HG03196 (cell line): ENCODE measurements around the gene PDX1.

ENCODE experiments used
- ATAC-seq: cut with Tn5 transposase; IDR thresholded peaks from one replicate; pipeline ENCODE4 v1.9.1; 2021; ENCODE audit not compliant: unreplicated experiment

The PDX1 gene

DNA sequence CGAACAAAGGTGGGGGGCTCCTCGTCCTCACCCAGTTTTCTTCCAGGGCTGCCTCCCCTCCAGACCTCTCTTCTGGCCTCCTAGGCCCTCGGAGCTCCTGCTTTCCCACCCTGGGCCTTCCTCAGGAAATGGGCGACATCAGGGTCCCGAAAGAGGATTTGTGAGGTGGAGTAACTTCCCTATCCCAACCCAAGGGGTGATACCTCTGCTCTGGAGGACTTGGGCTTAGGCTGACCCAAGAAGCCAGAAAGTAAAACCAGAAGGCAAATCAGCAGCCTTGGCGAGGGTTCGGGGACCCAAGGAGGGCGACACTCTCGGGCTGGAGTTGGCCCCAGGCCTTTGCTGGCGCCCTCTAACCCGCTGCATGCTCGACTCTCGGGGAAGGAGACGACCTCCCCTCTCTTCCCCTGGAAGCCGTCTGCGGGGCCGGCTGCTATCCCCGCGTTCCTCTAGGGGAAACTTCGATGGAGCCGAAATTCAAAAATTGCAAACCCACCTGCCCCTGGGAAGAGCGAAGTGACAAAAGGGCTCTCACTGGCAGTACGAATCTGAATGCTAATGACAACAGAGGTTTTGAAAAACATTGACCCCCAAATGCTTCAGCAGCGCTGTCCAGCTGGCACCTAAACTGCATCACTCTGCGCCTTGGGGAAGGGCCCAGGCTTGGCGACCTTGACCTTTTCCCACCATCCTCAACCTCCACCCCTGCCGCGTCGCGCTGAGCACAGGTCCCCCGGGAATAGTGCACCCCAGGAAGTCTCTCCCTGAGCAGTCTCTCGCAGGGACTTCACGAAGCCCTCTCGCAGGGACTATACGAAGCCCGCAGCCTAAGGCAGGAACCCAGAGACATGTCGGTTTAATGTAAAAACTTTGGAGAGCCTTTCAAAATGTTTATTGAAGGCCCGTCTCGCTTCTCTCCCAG, 2.4 kb downstream of the PDX1 start:
- no peak for ATAC-seq

DNA sequence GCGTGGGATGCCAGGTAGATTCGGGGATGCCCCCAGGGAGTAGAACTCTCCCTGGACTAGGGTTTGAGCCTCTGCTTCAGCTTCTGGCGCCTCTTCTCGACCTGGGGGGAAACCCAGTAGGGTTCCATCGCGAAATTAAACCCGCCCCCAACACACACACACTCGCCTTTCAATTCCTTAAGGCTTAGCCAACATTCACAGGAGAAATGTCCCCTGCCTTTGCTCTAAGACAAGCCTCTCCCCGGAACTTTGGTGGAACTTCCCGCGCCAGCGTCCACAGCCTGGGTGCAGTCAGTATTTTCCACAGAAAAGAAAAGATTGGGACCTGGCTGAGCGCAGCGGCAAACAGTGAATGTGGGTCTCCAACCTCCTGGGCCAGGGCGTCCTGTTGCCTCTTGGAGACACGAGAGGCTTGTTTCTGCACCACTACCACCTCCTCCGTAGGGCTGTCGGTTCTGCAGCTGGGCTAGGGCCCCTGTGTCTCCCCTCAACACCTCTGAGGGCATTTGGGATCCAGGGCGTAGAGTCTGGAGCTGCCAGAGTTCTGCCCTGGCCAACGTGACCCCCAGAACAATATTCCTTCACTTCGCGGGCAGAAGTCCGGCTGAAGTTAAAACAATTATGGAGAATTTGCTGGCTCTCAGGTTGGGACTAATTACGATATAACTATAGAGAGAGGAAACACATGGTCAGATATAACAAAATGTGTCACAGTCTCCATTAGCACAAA, 3.2 kb downstream of the PDX1 start:
- no peak for ATAC-seq

DNA sequence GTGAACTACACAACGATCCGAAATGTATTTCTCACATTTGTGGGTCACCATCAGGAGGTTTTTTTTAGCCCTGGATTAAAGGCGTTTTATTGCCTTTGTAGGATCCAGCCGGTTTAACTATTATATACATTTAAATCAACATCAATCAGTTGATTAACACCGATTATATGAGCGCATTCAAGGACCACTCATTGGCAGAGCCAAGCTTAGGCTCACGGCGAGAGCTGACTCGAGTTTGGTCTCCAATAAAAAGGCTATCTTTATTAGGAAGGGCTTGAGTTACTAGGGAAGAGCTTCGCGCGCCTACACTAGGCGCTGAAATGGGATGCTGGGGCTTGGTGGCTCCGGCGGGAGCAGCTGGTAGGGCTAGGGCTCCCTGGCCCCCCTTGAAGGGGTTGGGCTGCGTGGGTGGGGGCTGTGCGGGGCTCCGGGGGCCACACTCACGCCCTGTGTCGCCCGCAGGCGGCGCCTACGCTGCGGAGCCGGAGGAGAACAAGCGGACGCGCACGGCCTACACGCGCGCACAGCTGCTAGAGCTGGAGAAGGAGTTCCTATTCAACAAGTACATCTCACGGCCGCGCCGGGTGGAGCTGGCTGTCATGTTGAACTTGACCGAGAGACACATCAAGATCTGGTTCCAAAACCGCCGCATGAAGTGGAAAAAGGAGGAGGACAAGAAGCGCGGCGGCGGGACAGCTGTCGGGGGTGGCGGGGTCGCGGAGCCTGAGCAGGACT, 4.2 kb downstream of the PDX1 start:
- no peak for ATAC-seq

DNA sequence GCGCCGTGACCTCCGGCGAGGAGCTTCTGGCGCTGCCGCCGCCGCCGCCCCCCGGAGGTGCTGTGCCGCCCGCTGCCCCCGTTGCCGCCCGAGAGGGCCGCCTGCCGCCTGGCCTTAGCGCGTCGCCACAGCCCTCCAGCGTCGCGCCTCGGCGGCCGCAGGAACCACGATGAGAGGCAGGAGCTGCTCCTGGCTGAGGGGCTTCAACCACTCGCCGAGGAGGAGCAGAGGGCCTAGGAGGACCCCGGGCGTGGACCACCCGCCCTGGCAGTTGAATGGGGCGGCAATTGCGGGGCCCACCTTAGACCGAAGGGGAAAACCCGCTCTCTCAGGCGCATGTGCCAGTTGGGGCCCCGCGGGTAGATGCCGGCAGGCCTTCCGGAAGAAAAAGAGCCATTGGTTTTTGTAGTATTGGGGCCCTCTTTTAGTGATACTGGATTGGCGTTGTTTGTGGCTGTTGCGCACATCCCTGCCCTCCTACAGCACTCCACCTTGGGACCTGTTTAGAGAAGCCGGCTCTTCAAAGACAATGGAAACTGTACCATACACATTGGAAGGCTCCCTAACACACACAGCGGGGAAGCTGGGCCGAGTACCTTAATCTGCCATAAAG, 4.8 kb downstream of the PDX1 start:
- no peak for ATAC-seq

DNA sequence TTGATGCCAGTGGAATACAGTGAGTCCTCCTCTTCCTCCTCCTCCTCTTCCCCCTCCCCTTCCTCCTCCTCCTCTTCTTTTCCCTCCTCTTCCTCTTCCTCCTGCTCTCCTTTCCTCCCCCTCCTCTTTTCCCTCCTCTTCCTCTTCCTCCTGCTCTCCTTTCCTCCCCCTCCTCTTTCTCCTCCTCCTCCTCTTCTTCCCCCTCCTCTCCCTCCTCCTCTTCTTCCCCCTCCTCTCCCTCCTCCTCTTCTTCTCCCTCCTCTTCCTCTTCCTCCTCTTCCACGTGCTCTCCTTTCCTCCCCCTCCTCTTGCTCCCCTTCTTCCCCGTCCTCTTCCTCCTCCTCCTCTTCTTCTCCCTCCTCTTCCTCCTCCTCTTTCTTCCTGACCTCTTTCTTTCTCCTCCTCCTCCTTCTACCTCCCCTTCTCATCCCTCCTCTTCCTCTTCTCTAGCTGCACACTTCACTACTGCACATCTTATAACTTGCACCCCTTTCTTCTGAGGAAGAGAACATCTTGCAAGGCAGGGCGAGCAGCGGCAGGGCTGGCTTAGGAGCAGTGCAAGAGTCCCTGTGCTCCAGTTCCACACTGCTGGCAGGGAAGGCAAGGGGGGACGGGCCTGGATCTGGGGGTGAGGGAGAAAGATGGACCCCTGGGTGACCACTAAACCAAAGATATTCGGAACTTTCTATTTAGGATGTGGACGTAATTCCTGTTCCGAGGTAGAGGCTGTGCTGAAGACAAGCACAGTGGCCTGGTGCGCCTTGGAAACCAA, 5.6 kb downstream of the PDX1 start:
- no peak for ATAC-seq

DNA sequence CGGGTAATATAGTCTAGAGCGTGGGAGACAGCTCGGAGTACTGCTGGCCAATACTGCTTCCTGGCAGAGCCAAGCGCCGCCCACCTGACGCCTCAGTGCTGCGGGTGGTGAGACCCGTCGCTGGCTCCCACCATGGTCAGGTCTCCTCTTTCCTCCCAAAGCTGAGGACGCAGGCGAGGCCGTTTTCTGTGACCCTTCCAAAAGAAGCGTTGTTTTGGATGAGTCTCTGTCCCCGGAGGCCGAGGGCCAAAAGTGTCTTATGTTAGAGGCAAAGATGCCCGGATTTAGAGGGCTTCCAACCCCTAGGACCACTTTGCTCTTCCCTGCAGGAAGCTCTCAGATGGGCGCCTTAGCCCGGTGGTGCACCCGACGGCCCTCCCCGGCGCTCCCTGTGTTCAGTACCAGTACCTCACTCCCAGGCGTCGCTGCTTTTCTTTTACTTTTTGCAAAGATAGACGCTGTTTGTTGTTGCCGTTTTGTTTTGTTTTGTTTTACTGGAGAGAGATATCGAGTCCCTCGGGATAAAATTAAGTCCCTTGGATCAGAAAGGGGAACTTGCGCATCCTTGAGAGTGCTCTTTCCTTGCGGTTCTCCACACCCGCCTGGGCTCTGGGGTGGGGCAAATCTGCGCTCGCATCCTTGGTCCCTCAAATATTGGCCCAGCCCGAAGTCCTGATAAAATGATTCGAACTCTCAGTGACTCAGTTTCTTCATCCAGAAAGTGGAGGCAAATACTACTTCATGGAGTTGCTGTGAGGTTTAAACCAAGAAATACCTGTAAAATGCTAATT, 7.0 kb downstream of the PDX1 start:
- no peak for ATAC-seq

DNA sequence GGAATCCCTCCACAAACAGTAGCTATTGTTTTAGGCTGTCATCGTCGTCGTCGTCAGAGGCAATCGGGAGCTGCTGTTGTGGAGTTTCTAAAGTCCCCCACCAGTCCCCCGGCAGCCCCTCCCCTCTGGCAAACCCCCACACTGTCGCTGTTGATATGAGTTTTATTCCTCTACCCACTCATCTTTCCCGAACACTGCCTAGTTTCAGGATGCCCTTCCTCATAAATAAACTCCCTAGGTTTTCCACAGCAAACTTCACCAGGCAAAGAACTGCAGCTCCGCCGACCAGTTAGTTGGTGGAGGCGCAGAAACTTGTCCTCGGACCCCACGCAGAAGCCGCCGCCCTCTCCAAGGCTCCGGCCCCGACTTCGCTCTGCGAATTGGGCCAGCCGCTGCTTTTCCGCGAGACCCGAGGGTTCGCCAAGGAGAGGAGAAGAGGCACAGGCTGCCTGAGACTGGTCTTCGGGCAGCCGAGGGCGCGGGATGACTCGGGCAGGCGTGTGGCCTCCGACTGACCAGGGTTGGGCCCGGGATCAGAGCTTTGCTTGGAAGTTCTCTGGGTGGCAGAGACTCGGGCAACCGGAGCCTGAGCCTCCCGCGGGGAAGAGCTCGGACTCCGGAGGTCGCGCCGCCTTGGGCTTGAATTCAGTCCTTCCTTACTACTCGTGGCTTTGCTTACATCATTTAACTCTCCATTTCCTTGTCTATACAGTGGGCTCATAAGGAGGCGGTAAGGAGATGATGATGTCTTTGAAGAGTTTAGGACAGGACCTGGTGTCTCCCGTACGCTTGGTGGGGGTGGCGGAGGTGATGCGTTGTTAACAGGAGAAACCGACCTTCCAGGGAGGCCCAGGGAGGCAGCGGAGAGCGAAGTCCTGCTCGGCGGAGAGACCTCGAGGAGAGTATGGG, 7.9 kb downstream of the PDX1 start:
- ATAC-seq = no peak

DNA sequence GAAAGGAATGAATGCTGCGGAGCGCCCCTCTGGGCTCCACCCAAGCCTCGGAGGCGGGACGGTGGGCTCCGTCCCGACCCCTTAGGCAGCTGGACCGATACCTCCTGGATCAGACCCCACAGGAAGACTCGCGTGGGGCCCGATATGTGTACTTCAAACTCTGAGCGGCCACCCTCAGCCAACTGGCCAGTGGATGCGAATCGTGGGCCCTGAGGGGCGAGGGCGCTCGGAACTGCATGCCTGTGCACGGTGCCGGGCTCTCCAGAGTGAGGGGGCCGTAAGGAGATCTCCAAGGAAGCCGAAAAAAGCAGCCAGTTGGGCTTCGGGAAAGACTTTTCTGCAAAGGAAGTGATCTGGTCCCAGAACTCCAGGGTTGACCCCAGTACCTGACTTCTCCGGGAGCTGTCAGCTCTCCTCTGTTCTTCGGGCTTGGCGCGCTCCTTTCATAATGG, 8.6 kb downstream of the PDX1 start:
- ATAC-seq = no peak

DNA sequence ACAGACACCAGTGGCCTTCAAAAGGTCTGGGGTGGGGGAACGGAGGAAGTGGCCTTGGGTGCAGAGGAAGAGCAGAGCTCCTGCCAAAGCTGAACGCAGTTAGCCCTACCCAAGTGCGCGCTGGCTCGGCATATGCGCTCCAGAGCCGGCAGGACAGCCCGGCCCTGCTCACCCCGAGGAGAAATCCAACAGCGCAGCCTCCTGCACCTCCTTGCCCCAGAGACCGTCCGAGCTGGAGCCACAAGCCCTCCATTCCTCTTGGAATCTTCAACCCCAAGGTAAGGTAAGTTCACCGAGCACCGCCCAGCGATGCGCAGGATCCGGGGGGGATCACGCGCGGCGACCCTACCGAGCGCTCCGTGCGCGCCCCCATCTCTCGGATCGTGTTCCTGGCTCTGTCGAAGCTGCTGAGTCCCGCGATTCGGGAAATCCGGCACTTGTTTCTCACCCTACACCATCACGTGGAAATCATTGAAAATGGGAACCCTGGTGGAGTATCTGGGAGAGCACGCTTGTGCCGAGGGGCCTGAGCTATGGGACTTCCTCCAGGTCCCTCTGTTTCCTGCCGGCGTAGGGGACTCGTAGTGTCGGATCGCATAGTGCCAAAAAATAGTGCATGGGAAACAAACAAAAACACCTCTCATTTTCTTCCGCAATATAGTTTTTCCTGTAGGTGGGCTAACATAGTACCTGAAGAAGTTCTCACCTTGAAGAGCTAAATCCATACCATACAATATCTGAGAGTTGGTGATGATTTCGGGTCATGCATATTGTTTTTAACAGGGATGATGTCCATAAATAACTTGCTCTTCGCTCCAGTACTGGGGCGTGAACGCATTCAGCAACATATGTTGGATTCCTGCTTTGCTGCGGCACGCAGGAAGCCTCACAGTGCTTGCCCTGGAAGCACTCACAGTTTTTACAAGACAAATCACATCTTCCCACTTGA, 9.3 kb downstream of the PDX1 start:
- no peak for ATAC-seq

DNA sequence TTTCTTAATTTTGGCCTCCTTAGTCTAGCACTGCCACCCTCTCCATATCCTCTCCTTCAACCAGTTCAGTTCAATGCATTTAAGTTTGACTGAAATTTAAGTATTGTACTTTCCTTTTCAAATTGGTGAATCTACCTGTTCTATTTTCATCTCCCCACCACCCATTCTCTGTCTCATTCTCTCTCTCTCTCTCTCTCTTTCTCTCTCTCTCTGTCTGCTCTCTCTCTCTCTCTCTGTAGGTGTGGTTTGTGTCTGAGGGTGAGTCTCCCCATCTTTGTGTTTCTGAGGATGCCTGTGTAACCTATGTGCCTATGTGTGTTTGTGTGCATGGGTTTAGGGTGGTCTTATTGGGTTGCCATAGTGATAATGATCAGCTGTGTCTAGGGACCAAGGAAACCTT, 10.1 kb downstream of the PDX1 start:
- ATAC-seq = no peak

DNA sequence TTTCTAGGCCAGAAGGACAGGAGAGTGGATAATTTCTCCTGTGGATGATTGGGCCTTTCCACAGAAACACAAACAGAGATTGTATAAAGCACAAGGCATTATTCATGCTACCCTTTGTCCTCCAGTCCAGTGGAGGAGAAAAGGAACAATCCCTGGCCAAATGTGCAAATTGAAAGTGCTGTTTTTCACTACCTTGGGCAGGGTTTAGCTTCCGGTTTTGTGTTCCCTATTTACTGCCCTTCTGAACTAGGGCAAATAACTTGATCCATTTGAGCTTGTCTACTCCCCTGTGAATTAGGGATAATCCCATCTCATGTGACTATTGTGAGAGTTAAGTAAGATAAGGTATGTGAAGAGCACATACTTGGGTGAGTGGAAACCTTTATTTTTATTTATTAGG, 13.3 kb downstream of the PDX1 start:
- no peak for ATAC-seq

DNA sequence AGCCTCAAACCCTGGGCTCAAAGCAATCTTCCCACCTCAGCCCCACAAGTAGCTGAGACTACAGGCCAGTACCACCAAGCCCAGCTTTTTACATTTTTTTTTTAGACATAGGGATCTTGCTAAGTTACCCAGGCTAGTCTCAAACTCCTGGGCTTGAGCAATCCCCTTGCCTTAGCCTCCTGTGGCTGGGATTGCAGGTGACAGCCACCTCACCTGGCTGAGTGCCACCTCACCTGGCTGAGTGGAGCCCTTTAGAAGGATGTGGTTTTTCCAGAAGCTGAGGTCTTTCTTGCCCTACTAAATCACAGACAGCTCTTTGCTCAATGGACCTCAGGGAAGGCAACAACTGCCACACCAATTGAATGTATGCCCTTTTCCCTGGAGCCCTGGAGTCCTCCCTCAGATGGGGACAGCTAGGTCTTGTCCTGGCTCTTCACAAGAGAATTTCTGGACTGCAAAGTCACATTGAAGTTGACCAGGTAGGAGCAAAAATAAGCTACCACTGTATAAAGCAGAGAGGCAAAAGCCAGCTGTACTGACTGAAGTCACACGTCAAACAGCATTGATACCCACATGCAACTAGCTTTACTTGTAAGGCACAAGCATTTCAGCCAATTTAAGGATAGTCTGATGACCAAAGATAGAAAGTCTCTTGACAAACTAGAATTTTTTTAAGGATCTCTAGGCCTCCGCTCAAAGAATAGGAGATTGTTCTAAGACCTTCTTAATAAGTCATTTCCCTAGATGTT, 14.0 kb downstream of the PDX1 start:
- ATAC-seq = no peak

DNA sequence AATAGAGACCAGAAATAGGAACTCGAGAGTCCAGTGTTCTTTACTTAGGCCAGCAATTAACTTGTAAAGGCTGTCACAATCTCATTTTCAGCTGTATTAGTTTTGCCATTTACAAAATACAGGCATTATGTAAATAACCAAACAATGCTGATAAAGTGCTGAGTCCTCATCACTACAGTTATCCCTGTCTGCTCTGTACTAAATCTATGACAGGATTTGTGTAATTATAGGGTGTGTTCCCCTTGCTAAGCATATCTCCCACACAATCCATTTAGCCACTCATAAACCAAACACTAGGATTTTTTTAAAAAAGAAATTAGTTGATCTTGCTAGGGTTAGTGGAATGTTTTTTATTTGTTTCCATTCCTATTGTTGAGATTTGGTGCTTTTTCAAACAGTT, 23.2 kb downstream of the PDX1 start:
- no peak for ATAC-seq

DNA sequence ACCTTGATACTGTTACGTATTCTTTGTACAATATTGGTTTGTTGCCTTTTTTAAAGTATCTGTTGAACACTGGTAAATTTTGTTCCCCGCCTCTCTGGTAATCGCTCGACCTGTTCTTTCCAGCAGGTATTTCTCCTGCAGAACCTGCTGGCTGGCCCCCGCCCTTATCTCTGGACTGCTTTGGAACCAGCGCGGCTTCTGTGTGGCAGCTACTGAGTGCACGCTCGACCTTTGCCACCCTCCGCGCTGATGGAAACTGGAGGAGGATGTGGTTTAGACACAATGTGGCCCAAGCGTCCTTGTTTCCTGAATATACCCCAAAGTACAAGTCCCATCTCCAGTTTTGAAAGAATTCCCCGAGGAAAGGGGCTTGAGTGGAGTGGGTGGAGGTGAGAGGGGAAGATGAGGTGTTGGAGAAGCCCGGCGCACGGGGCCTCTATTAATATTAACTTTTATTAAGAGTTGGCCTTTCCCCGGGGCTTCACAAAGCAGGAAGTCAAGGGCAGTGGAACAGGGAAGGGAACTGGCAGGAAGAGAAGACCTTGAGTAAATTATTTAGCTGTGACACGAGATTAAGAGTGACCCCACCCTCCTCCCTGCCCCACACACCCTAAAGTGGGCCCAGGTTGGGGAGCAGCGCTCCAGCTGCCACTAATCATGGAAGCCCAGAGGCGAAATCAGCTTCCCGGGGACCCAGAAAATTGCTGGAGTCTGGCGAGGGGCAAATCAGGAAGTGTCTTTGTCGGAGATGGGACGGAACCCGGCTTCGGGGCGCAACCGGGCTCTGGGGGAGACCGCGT, 33.3 kb downstream of the PDX1 start:
- no peak for ATAC-seq

DNA sequence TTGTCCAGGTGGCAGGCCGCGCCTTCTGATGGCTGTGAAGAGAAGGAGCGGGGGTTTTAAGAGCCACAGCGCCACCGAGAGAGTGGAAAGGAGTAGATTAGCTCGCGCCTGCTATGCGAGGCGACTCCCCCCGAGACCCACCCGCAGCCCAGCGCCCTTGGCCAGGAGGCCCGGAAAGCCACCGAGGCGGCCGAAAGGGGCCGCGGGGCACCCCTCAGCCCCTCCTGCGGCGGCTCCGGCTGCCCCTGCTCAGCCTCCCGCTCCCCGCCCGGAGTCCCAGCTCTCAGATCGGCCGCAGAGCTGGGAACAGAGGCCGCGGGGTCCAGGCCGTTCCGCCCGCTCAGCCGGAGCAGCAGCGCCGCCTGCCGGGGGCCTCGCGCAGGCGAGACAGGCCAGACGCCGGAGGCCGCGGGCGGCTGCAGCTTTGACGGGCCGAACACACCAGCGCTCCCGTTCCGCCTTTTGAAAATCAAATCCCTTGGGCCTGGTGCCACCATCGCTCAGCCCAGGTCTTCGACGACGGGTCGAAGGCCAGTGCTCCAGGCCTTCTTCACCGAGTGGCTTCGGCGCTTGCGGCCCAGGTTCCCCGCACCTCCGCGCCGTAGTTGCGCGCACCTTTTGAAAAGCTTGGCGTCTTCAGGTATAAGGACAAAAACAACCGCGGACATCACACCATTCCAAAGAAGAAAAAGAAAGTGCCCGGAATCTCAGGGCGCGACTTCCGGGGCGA, 34.0 kb downstream of the PDX1 start:
- peak; percentile 83 for ATAC-seq
